ENCODE data around the gene NMRAL1.

- TF ChIP-seq CTCF (IDR thresholded peaks at IDR 0.05): no peak
- no peak for TF ChIP-seq POLR2A (IDR thresholded peaks at IDR 0.05)
These were observed 45.9 kb downstream of the NMRAL1 start for GRCh38 chr16:4428500-4428899.

Data from uterus (tissue), 2 donors.